SK-N-SH (cell line): ENCODE results near the gene MYOT. TPM values are rescaled to one million over a fixed set of nuclear protein-coding genes. Genes with fewer than 3 reads are reported as not detected.

ENCODE experiments used
- CTCF ChIA-PET: fragments of 300-600, 350-600 bp; formaldehyde crosslinking; extraction: SDS; loops from one replicate; lab custom pipeline; 2021; lab: Yijun Ruan, JAX
- POLR2A ChIA-PET: fragments of 350-600 bp; sonication (Branson Sonifier 250); formaldehyde crosslinking; extraction: SDS; loops from one replicate; lab custom pipeline; 2020; ENCODE audit warnings: antibody characterized with exemption, inconsistent platforms; lab: Yijun Ruan, JAX
- DNase-seq: peaks from one replicate; pipeline ENCODE4 v3.0.0; 2012
- H2AFZ ChIP-seq: fragments of 200-600 bp; sonication (generic); 2 replicates; pipeline ENCODE4 v1.8.1; 2016; ENCODE audit warnings: antibody characterized with exemption, mild to moderate bottlenecking, low read depth
- H3F3A ChIP-seq: fragments of 200-600 bp; sonication (generic); replicated peaks from 2 replicates; pipeline ENCODE3; 2016; ENCODE audit warnings: antibody characterized with exemption, mild to moderate bottlenecking; ENCODE audit not compliant: insufficient read depth
- H3K27ac ChIP-seq, 2 experiments: fragments of 200-500 bp in 1 of 2; fragments of 200-600 bp in 1 of 2; sonication (Bioruptor generic) in 1 of 2; sonication (generic), shearing (Covaris generic) in 1 of 2; 2 replicates each; pipeline versions ENCODE4 v1.5.1 to v1.6.1; 2014 to 2016; ENCODE audit warnings: low read depth in 2 of 2, inconsistent platforms in 1 of 2, low read length in 1 of 2, mild to moderate bottlenecking in 1 of 2, mixed read lengths in 1 of 2
- H3K27me3 ChIP-seq: fragments of 200-600 bp; sonication (generic), shearing (Covaris generic); 2 replicates; pipeline ENCODE4 v1.6.1; 2016; ENCODE audit warnings: mixed run types; ENCODE audit not compliant: insufficient read depth
- H3K36me3 ChIP-seq, 2 experiments: fragments of 200-500 bp in 1 of 2; fragments of 200-600 bp in 1 of 2; sonication (Bioruptor generic) in 1 of 2; sonication (generic) in 1 of 2; replicated peaks in 1 of 2; 2 replicates each; pipeline versions ENCODE3 to v1.5.1; 2014 to 2016; ENCODE audit warnings: low read length in 1 of 2, mild to moderate bottlenecking in 1 of 2; ENCODE audit not compliant: insufficient read depth in 2 of 2, control insufficient read depth in 1 of 2
- H3K4me1 ChIP-seq, 2 experiments: fragments of 200-500 bp in 1 of 2; fragments of 200-600 bp in 1 of 2; sonication (Bioruptor generic) in 1 of 2; sonication (generic), shearing (Covaris generic) in 1 of 2; 2 replicates each; pipeline versions ENCODE4 v1.5.1 to v1.6.1; 2014 to 2016; ENCODE audit warnings: low read depth in 1 of 2, low read length in 1 of 2, mixed run types in 1 of 2; ENCODE audit not compliant: insufficient read depth in 2 of 2, control insufficient read depth in 1 of 2
- H3K4me2 ChIP-seq: fragments of 200-600 bp; sonication (generic), shearing (Covaris generic); 2 replicates; pipeline ENCODE4 v1.6.1; 2017; ENCODE audit warnings: mixed run types
- H3K4me3 ChIP-seq, 2 experiments: fragments of 200-500 bp in 1 of 2; fragments of 200-600 bp in 1 of 2; sonication (Bioruptor generic) in 1 of 2; sonication (generic), shearing (Covaris generic) in 1 of 2; 2 replicates each; pipeline versions ENCODE4 v1.5.1 to v1.8.1; 2014 to 2016; ENCODE audit warnings: low read depth in 2 of 2, inconsistent platforms in 1 of 2, low read length in 1 of 2, mild to moderate bottlenecking in 1 of 2, mixed read lengths in 1 of 2, moderate library complexity in 1 of 2
- H3K79me2 ChIP-seq: fragments of 200-600 bp; sonication (generic); 2 replicates; pipeline ENCODE4 v1.8.1; 2017; ENCODE audit warnings: mild to moderate bottlenecking; ENCODE audit not compliant: insufficient read depth
- H3K9ac ChIP-seq: fragments of 200-600 bp; sonication (generic); 2 replicates; pipeline ENCODE4 v1.6.1; 2017; ENCODE audit warnings: mixed run types
- H3K9me2 ChIP-seq: fragments of 200-600 bp; sonication (generic); 2 replicates; pipeline ENCODE4 v1.6.1; 2017; ENCODE audit warnings: mixed run types
- H3K9me3 ChIP-seq: fragments of 200-600 bp; sonication (generic); 2 replicates; pipeline ENCODE4 v1.6.1; 2017; ENCODE audit warnings: mixed run types, mild to moderate bottlenecking, moderate library complexity
- H4K20me1 ChIP-seq: fragments of 200-600 bp; sonication (generic); 2 replicates; pipeline ENCODE4 v1.6.1; 2017; ENCODE audit warnings: mild to moderate bottlenecking, mixed run types; ENCODE audit not compliant: insufficient read depth
- CHD2 ChIP-seq: fragments of 150-350 bp; IDR thresholded peaks from 2 replicates; pipeline ENCODE4 v1.6.1; 2018; ENCODE audit warnings: low read length; ENCODE audit not compliant: partially characterized antibody
- ELF1 ChIP-seq: IDR thresholded peaks from 2 replicates; pipeline ENCODE4 v1.4.0; 2012
- EP300 ChIP-seq, 2 experiments: IDR thresholded peaks; 2 replicates each; pipeline versions ENCODE4 v1.4.0 to v1.6.1; 2012; ENCODE audit warnings: borderline replicate concordance in 1 of 2, low read depth in 1 of 2, low read length in 1 of 2
- EZH2phosphoT487 ChIP-seq: fragments of 200-600 bp; sonication (generic); IDR thresholded peaks from 2 replicates; pipeline ENCODE4 v1.6.1; 2017; ENCODE audit warnings: low read depth, mixed run types, mild to moderate bottlenecking, antibody characterized with exemption, moderate library complexity, borderline replicate concordance
- FOXM1 ChIP-seq: IDR thresholded peaks from 2 replicates; pipeline ENCODE4 v1.4.0; 2012; ENCODE audit warnings: low read depth, mild to moderate bottlenecking
- GABPA ChIP-seq: IDR thresholded peaks from 2 replicates; pipeline ENCODE4 v1.4.0; 2012; ENCODE audit warnings: low read depth, mild to moderate bottlenecking
- IRF3 ChIP-seq: fragments of 150-350 bp; IDR thresholded peaks from 2 replicates; pipeline ENCODE4 v1.6.1; 2016; ENCODE audit warnings: mild to moderate bottlenecking, low read depth, low read length
- JUND ChIP-seq: IDR thresholded peaks from 2 replicates; pipeline ENCODE4 v1.4.0; 2012
- MAX ChIP-seq: IDR thresholded peaks from 2 replicates; pipeline ENCODE4 v1.4.0; 2012; ENCODE audit warnings: low read depth
- NRF1 ChIP-seq: IDR thresholded peaks from 2 replicates; pipeline ENCODE4 v1.6.1; 2012; ENCODE audit warnings: low read depth, mild to moderate bottlenecking, low read length
- RAD21 ChIP-seq: IDR thresholded peaks from 2 replicates; pipeline ENCODE4 v1.6.1; 2012; ENCODE audit warnings: mild to moderate bottlenecking, low read length
- RCOR1 ChIP-seq: fragments of 150-350 bp; IDR thresholded peaks from 2 replicates; pipeline ENCODE4 v1.6.1; 2017; ENCODE audit warnings: antibody characterized with exemption, low read length
- REST ChIP-seq: IDR thresholded peaks from 2 replicates; pipeline ENCODE4 v1.6.1; 2012; ENCODE audit warnings: mild to moderate bottlenecking, low read depth, low read length, moderate library complexity
- RFX5 ChIP-seq: IDR thresholded peaks from 2 replicates; pipeline ENCODE4 v1.6.1; 2012; ENCODE audit warnings: mild to moderate bottlenecking, improper control_type of control experiment, low read length
- TAF1 ChIP-seq: IDR thresholded peaks from 2 replicates; pipeline ENCODE4 v1.6.1; 2012; ENCODE audit warnings: low read depth, mild to moderate bottlenecking, low read length, moderate library complexity, borderline replicate concordance
- WGBS: methylation state at CpG from one replicate; pipeline ENCODE4 v1.1.6; 2017; ENCODE audit warnings: low lambda C conversion rate; 5-methylcytosine and 5-hydroxymethylcytosine counted together
- polyA plus RNA-seq, 3 experiments: library from polyadenylated mRNA; depleted of rRNA; stranded (reverse); fragments of >200 nt; gene quantifications; 2 replicates each; pipeline ENCODE4 v1.2.3, GENCODE V29; 2012

MYOT gene
- 0.02 and 0.06 TPM in 2 replicates for polyA plus RNA-seq (2012; rRNA removed)
- 0.01 and 0.10 TPM in 2 replicates for polyA plus RNA-seq (2012; cell fraction: cytosol; rRNA removed)
- 0.13 and 0.30 TPM in 2 replicates for polyA plus RNA-seq (2012; cell fraction: nucleus; rRNA removed)

GRCh38 chr5:137867664-137868063 is at the start of gene MYOT:
MYOT (plus strand) TSS chr5:137867860; CDS start chr5:137870652, 2,792 bp downstream.
- no peaks in the 10 kb centered on the region for H4K20me1 ChIP-seq
- H3K27me3 ChIP-seq: no peaks in the 10 kb centered on the region
- no peak for DNase-seq
- H3K27ac ChIP-seq: no peak within 1 kb of the TSS
- peaks cover 3% of the 10 kb centered on the region for H3F3A ChIP-seq
- H2AFZ ChIP-seq: no peak within 1 kb of the TSS
- ChIA-PET CTCF (no interaction called here), POLR2A (no interaction called here)
- no peak within 1 kb of the TSS for H3K4me3 ChIP-seq
- H3K9ac ChIP-seq: no peak within 1 kb of the TSS
- no peaks in the 10 kb centered on the region for H3K4me1 ChIP-seq
- H3K9me3 ChIP-seq: no peaks in the 10 kb centered on the region
- 66% methylated on average over 3 of the region's 3 CpGs for WGBS
- H3K9me2 ChIP-seq: no peaks in the 10 kb centered on the region
- TF ChIP-seq RCOR1: no peak
- TF ChIP-seq RFX5: no peak
- TF ChIP-seq EZH2phosphoT487: no peak
- TF ChIP-seq TAF1: no peak
- no peak for TF ChIP-seq JUND
- no peak for TF ChIP-seq RAD21
- no peak for TF ChIP-seq CHD2
- TF ChIP-seq FOXM1: no peak
- TF ChIP-seq NRF1: no peak
- no peak for TF ChIP-seq REST
- no peak for TF ChIP-seq EP300 (IDR thresholded peaks at IDR 0.05; ENCODE audit: borderline replicate concordance in 1 of 2, low read depth in 1 of 2, low read length in 1 of 2)
- TF ChIP-seq MAX: no peak
- TF ChIP-seq ELF1: no peak
- no peak for TF ChIP-seq IRF3
- TF ChIP-seq GABPA: no peak
- no peaks in the 10 kb centered on the region for H3K36me3 ChIP-seq
- H3K4me2 ChIP-seq: no peak within 1 kb of the TSS
- no peaks in the 10 kb centered on the region for H3K79me2 ChIP-seq
